ENCODE data around the gene FAM185A.
"Not testable (repeated sequence)": the region's sequence is repeated elsewhere in the genome, so short reads cannot be mapped to it uniquely, and the experiment has no call there.

FAM185A gene

DNA sequence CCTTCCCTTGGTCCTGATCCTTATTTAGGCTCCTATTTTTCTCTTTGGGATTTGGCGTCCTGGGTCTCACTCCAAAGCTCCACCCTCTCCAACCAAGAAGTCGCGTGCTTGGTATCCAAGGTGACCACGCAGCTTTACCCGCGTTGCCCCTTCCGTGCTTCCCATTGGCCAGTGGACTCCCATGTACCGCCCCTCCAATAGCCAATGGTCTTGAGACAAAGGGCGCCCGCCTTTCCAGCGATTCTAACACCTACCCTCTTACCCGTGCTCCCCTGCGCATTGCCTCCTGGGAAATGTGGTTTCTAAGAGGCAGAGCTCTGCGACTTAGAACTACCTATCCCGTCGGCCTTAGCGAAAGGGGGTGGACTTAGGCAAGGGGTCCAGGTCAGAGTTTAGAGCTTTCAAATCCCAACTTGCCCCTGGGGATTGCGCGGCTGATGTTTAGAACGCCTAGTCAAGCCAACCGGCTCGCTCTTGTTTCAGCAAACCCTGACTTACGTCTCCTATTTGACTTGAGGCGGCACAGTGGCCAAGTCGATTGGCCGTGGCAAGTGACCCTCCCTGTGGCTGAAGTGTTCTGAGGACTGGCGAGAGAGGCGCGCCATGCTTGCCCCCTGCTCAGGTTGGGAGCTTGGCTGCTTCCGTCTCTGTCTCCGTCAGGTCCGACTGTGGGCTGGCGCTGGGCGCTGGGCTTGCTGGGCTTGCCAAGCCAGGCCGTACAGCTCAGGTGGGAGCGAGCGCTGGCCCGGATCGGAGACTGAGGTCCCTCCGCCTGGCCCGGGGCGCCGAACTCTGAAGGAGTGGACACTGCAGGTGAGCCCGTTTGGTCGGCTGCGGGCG is at the start of gene FAM185A:
Gene FAM185A, plus strand, starts transcription at position 395 of the 840 bp plus-strand sequence. Its CDS starts 209 bp downstream, at position 604.
- DNase-seq (ENCODE audit: low spot score), result peak; percentile 100

DNA sequence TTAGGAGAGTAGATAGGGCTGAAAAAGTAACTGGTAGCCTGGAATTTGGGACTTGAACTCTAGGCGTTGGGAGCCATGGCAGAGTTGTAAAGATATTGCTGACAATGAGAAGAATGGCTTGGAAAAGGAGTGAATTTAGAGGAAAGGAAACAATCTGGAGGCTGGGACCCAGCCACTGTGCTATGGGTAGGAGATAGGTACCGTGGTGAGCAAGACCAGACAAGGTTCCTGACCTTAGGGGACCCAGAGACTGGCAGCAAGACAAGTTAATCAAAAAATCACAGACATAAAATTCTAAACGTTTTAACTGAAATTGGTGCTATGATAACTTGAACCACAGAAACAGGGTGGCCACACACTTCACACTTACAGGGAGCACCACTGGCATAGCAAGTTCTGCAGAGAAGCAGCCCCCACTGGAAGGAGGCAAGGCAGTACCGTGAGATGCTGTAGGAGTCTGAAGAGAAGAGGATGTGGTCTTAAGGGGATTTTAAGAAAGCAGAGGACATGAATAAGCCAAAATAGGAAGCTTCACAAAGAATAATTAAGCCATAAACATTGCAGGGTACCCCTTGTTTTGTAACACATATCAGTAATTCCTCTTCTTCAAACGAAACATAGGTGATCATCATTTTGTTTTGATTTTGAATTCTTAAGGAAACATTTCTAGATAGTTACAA is 35.6 kb upstream of the FAM185A start:
- not testable (repeated sequence) for DNase-seq (ENCODE audit: low spot score)

GRCh38 chr7:102713691-102714080 is 35.1 kb upstream of the FAM185A start:
- DNase-seq (ENCODE audit: low spot score), result not testable (repeated sequence)

GRCh38 chr7:102714774-102715522 is 33.9 kb upstream of the FAM185A start:
- DNase-seq (ENCODE audit: low spot score), result not testable (repeated sequence)

GRCh38 chr7:102715718-102716117 is 33.1 kb upstream of the FAM185A start:
- not testable (repeated sequence) for DNase-seq (ENCODE audit: low spot score)

DNA sequence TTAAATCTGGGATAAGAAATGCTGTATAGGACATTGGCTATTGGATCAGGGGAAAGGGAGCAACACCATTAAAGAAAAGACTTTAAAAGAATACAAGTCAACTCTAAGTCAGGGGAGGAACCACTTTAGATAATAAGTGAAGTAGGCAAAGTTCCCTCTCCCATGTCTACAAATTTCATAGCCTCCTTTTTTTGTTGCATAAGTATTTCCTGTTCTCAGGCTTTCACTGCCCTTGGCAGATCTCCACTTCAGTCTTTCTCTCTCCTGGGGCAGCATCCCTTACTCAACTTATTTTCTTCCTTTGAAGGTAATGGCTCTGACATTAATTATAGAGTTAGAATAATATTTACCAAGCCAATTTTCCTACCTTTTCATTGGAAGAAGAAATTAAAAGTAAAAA is 30.3 kb upstream of the FAM185A start:
- DNase-seq (ENCODE audit: low spot score), result not testable (repeated sequence)

GRCh38 chr7:102726170-102726569 is 22.6 kb upstream of the FAM185A start:
- not testable (repeated sequence) for DNase-seq (ENCODE audit: low spot score)

DNA sequence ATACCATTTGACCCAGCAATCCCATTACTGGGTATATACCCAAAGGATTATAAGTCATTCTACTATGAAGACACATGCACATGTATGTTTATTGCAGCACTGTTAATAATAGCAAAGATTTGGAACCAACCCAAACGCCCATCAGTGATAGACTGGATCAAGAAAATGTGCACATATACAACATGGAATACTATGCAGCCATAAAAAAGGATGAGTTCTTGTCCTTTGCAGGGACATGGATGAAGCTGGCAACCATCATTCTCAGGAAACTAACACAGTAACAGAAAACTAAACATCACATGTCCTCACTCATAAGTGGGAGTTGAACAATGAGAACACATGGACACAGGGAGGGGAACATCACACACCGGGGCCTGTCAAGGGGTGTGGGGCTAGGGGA is 19.1 kb upstream of the FAM185A start:
- DNase-seq (ENCODE audit: low spot score), result not testable (repeated sequence)

GRCh38 chr7:102730431-102730830 is 18.4 kb upstream of the FAM185A start:
- DNase-seq (ENCODE audit: low spot score), result not testable (repeated sequence)

- peak; percentile 60 for DNase-seq (ENCODE audit: low spot score)
Measured at GRCh38 chr7:102742002-102742771, 6.6 kb upstream of the FAM185A start.

- DNase-seq (ENCODE audit: low spot score), result not testable (repeated sequence)
Measured at GRCh38 chr7:102743861-102744260, 4.9 kb upstream of the FAM185A start.

GRCh38 chr7:102745494-102746288 is 3.1 kb upstream of the FAM185A start:
- DNase-seq (ENCODE audit: low spot score), result not testable (repeated sequence)

- not testable (repeated sequence) for DNase-seq (ENCODE audit: low spot score)
Measured at GRCh38 chr7:102749445-102749786, 617 bp downstream of the FAM185A start.

- not testable (repeated sequence) for DNase-seq (ENCODE audit: low spot score)
Measured at GRCh38 chr7:102758227-102758626, 9.4 kb downstream of the FAM185A start.

- not testable (repeated sequence) for DNase-seq (ENCODE audit: low spot score)
Measured at GRCh38 chr7:102759934-102760333, 11.1 kb downstream of the FAM185A start.

DNA sequence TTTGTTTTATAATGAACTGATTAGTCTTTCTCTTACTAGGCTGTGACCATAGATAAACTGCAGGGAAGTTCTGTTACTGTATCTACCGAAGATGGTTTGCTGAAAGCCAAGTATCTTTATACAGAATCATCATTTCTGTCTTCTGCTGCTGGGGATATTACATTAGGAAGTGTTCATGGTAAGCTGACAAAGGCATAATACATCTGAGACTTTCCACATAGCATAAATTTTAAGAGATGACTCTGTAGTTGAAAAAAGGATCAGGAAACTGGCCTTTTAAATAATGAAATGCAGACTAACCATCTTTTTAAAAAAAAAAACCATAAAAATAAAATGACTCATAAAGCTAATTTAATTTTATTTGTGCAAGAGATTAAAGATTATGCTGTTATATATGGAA is 12.4 kb downstream of the FAM185A start:
- DNase-seq (ENCODE audit: low spot score), result not testable (repeated sequence)

GRCh38 chr7:102763295-102763905 is 14.6 kb downstream of the FAM185A start:
- DNase-seq (ENCODE audit: low spot score), result not testable (repeated sequence)

DNA sequence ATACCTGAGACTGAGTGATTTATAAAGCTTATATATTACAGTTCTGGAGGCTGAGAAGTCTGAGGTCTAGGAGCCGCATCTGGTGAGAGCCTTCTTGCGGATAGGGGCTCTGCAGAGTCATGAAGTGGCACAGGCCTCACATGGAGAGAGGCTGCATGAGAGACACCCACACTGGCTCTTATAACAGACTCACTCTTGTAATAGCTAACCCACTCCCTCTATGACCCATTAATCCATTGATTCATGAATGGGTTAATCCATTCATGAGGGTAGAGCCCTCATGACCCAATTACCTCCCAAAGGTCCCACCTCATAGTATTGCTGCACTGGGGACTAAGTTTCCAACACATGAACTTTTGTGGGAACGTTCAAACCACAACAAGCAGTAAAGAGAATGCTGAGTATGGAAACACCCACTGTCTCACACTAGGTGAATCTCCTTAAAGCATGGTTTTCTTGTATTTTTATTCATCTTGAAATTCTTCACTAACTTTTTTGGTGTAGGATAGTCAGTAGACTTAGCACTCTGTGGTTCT is 20.9 kb downstream of the FAM185A start:
- DNase-seq (ENCODE audit: low spot score), result not testable (repeated sequence)

DNA sequence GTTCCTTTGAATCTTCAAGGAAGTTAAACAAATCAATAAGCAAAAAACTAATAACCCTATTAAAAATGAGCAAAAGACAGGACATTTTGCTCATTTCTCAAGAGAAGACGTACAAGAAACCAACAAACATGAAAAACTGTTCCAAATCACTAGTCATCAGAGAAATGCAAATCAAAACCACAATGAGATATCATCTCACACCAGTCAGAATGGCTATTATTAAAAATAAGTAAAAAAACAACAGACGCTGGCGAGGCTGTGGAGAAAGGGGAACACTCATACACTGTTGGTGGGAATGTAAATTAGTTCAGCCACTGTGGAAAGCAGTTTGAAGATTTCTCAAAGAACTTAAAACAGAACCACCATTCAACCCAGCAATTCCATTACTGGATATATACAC is 21.7 kb downstream of the FAM185A start:
- not testable (repeated sequence) for DNase-seq (ENCODE audit: low spot score)

DNA sequence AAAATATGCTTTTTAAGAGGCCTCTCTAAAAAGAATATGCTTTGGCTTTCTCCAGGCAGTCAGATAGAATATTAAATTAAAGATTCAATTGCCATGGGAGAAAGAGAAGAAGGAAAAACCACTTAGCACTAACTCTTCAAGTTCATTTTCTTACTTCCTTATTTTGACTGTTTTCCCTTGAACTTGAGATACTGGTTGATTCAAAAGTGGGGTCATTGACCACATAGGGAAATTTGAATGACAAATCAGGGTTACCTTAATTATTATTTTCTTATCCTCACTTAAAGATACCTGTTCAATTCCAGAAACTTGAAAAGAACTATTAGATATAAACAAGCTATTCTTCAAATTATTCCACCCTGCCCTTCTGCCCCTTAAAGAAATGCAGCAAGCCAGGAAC is 27.4 kb downstream of the FAM185A start:
- not testable (repeated sequence) for DNase-seq (ENCODE audit: low spot score)

Data from globus pallidus (tissue), 1 donor.